ENCODE results near the gene TNS1.

DNA sequence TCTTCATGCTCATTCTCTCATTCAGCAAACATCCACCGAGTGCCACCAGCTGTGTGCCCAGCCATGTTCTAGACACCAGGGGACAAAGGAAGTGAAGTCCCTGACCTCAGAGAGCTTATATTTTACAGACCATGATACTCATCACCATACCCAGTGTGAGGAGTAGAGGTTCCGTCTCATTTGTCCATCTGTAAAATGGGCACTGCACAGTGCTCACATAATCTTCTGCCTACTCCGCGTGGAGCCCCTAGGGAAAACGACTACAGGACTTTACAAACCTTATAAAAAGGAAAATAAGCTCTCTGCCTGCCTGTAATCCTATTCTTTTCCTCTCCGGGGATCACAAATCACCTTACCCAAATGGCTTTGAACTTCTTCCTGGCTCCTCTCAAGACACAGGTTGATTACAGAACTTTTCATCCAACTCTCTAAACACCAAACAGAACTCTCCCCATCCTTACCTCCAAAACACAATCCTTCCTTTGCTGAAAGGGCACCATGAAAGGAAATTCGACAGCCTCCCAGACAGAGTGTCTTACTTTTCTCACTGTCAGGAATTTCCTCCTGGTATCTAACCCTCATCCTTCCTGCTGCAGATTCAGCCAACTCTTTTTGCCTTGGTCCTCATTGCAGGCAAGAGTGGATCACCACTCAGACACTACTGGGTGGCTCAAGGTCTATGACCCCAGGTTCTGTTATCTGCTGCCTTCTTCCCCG is 99.5 kb downstream of the TNS1 start:
- TF ChIP-seq, protein P1, sequence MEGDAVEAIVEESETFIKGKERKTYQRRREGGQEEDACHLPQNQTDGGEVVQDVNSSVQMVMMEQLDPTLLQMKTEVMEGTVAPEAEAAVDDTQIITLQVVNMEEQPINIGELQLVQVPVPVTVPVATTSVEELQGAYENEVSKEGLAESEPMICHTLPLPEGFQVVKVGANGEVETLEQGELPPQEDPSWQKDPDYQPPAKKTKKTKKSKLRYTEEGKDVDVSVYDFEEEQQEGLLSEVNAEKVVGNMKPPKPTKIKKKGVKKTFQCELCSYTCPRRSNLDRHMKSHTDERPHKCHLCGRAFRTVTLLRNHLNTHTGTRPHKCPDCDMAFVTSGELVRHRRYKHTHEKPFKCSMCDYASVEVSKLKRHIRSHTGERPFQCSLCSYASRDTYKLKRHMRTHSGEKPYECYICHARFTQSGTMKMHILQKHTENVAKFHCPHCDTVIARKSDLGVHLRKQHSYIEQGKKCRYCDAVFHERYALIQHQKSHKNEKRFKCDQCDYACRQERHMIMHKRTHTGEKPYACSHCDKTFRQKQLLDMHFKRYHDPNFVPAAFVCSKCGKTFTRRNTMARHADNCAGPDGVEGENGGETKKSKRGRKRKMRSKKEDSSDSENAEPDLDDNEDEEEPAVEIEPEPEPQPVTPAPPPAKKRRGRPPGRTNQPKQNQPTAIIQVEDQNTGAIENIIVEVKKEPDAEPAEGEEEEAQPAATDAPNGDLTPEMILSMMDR (IDR thresholded peaks at IDR 0.05 in 2 of 3, conservative IDR thresholded peaks at IDR 0.05 in 1 of 3; ENCODE audit: borderline replicate concordance in 1 of 3, insufficient read depth in 1 of 3, low read depth in 2 of 3, low read length in 2 of 3) = no peak
- TF ChIP-seq POLR2A (IDR thresholded peaks at IDR 0.05; ENCODE audit: borderline replicate concordance, extremely low read depth, insufficient read depth, insufficient read length) = no peak
- TF ChIP-seq EZH2 (IDR thresholded peaks at IDR 0.05) = no peak
- no peak for TF ChIP-seq JUND (IDR thresholded peaks at IDR 0.05)
- TF ChIP-seq SP1 (IDR thresholded peaks at IDR 0.05; ENCODE audit: low read depth) = no peak
- no peak for TF ChIP-seq ZNF274 (IDR thresholded peaks at IDR 0.05; ENCODE audit: low read depth, low read length)
- TF ChIP-seq POLR2AphosphoS5 (IDR thresholded peaks at IDR 0.05; ENCODE audit: low read depth, low read length) = no peak
- TF ChIP-seq SIN3A (IDR thresholded peaks at IDR 0.05; ENCODE audit: low read depth) = no peak
- no peak for TF ChIP-seq RAD21 (IDR thresholded peaks at IDR 0.05; ENCODE audit: low read depth)

All from HCT116 (cell line).